NB4 (cell line): Measurements from ENCODE around the gene PASK.

Experiments used
- DNase-seq: peaks from one replicate; pipeline ENCODE4 v3.0.0; 2010; ENCODE audit warnings: low read depth
- H3K4me3 ChIP-seq: one replicate; pipeline ENCODE4 v1.5.1; 2011; ENCODE audit warnings: mild to moderate bottlenecking, low read depth, low read length, moderate library complexity
- MYC ChIP-seq: IDR thresholded peaks from 2 replicates; pipeline ENCODE4 v1.6.1; 2011; ENCODE audit warnings: low read depth, low read length
- POLR2A ChIP-seq: IDR thresholded peaks from 2 replicates; pipeline ENCODE4 v1.6.1; 2011; ENCODE audit warnings: mild to moderate bottlenecking; ENCODE audit not compliant: insufficient read length; ENCODE audit errors: extremely low read depth
- TF ChIP-seq, protein P1 (sequence below): IDR thresholded peaks from 2 replicates; pipeline ENCODE4 v1.6.1; 2011; ENCODE audit warnings: low read depth, low read length
- TF ChIP-seq, protein P2 (sequence below): IDR thresholded peaks from one replicate; pipeline ENCODE4 v1.5.1; 2012; ENCODE audit warnings: low read depth, low read length

PASK gene

DNA sequence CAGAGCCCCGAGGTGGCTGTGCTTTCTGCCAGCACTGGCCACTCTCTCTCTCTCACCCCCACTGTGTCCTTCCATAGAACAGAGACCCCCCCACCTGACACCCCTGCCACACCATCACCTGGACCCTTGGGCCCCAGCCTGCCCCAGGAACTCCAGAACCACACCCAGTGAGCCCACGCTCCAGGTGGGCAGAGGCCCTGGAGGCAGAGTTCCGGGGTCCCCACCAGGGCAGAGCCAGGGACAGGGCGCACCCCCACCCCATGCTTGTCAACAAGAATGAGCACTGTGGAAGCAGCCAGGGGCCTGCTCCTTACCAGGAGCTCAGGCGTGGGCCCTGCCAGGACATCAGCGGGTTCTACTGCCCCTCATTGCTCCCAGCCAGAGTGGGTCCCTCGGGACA lies 14.6 kb downstream of the PASK start:
- no peak overlapping the region for H3K4me3 ChIP-seq
- TF ChIP-seq, protein P1, sequence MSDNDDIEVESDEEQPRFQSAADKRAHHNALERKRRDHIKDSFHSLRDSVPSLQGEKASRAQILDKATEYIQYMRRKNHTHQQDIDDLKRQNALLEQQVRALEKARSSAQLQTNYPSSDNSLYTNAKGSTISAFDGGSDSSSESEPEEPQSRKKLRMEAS: no peak
- TF ChIP-seq MYC: no peak
- TF ChIP-seq POLR2A: no peak
- TF ChIP-seq, protein P2, sequence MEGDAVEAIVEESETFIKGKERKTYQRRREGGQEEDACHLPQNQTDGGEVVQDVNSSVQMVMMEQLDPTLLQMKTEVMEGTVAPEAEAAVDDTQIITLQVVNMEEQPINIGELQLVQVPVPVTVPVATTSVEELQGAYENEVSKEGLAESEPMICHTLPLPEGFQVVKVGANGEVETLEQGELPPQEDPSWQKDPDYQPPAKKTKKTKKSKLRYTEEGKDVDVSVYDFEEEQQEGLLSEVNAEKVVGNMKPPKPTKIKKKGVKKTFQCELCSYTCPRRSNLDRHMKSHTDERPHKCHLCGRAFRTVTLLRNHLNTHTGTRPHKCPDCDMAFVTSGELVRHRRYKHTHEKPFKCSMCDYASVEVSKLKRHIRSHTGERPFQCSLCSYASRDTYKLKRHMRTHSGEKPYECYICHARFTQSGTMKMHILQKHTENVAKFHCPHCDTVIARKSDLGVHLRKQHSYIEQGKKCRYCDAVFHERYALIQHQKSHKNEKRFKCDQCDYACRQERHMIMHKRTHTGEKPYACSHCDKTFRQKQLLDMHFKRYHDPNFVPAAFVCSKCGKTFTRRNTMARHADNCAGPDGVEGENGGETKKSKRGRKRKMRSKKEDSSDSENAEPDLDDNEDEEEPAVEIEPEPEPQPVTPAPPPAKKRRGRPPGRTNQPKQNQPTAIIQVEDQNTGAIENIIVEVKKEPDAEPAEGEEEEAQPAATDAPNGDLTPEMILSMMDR: no peak
- no peak for DNase-seq

DNA sequence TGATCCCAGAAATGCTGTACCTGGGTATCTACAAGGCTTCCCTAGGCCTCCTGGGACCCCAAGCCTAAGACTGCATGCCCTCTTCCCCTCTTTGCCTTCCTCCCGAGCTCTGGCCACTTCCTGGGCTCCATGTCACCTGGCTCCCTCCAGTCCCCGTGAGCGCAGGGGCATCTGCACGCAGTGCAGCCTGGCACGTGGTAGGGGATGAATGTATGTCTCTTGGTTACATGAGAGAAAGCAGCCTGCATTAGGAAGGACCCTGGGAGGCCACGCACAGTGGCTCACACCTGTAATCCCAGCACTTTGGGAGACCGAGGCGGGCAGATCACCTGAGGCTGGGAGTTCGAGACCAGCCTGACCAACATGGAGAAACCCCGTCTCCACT lies 15.8 kb downstream of the PASK start:
- DNase-seq: no peak
- H3K4me3 ChIP-seq: no peak overlapping the region
- TF ChIP-seq, protein P1: no peak
- TF ChIP-seq, protein P2: no peak
- no peak for TF ChIP-seq POLR2A
- no peak for TF ChIP-seq MYC

DNA sequence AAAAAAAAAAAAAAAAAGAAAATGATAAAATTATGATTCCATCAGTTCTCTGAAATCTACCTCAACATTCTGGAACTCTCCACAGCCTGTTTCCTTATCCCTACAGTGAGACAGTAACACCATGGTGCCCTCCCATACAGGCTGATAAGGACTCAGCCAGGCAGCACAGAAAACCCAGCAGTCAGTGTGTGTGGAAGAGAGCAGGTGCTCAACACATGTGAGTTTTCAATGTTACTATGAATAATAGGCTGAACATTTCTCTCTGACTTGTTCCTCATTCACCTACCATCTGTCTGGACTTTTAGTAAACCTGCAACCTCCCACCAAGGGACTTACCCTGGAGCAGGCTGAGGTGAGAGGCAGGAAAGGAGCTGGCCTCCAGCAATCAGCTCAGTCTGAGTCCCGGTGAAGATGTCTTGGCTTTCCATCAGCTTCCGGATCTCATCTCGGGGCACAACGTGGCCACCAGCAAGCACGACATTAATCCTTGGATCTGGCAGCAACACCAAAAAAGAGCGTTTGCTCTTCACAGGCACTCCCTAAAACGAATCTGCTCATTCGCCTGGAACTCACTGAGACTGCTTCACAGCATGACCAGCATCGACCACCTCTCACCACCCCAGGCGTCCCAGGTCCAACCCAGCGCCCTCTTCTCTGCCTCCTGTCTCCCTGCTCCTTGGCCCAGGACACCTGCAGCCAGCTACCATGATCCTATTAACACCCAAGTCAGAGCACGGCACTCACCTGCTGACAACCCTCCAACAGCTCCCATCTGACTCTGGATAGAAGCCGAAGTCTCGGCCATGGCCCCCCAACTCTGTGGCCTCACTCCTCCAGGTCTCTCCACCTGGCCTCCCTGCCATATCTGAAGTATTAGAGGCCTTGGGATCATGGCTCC lies 16.5 kb downstream of the PASK start:
- no peak overlapping the region for H3K4me3 ChIP-seq
- DNase-seq: no peak
- TF ChIP-seq, protein P2: no peak
- TF ChIP-seq, protein P1: no peak
- TF ChIP-seq POLR2A (no peak), MYC (no peak)

DNA sequence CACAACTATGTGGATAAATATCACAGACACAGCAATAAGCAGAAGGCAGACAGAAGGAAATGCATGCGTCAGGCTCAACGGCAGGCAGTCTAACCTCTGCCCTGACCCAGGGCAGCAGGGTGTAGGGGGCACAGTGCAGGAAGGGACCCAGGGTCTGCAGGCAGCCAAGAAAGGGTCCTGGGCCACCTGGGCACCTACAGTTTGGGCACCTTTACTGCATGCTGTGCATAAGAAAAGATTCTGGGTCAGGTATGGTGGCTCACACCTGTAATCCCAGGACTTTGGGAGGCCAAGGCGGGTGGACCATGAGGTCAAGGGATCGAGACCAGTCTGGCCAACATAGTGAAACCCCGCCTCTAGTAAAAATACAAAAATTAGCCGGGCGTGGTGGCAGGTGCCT lies 17.7 kb downstream of the PASK start:
- TF ChIP-seq, protein P1: no peak
- TF ChIP-seq MYC: no peak
- TF ChIP-seq, protein P2: no peak
- no peak for TF ChIP-seq POLR2A
- no peak overlapping the region for H3K4me3 ChIP-seq
- DNase-seq: no peak

DNA sequence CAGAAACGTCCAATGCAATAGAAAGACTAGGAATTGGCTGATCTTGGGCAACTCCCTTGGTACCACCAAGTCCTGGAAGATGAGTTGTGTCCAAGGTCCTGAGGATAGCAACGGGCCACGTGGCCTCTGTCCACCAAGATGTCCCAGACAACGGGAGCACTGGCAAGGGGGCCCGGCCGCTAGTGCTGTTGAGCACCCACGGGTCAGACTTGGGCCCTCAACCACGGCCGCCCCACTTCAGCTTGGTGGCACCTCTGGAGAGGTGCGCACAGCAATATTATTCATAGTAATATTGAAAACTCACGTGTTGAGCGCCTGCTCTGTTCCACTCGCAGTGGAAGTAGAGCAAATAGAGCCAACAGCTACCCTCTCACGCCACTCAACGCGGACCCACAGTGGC lies 19.0 kb downstream of the PASK start:
- no peak overlapping the region for H3K4me3 ChIP-seq
- TF ChIP-seq, protein P1: no peak
- TF ChIP-seq POLR2A (no peak), MYC (no peak)
- TF ChIP-seq, protein P2: no peak
- no peak for DNase-seq
